CD4-positive, alpha-beta T cell (primary cell): ENCODE data around the gene RPL18A. TPM values are rescaled to one million over a fixed set of nuclear protein-coding genes. Genes with fewer than 3 reads are reported as not detected.

Experiments used
- ATAC-seq: fragments of 200-7000 bp; cut with Tn5 transposase; one replicate; pipeline ENCODE4 v1.10.0; 2022; ENCODE audit warnings: mild to moderate bottlenecking; ENCODE audit not compliant: poor library complexity
- CTCF ChIA-PET: fragments of 350-600 bp; sonication (Branson Sonifier 250); formaldehyde crosslinking; loops from one replicate; lab custom pipeline; 2021; ENCODE audit warnings: antibody characterized with exemption, inconsistent platforms; lab: Charles Lee
- POLR2A ChIA-PET: fragments of 350-600 bp; sonication (Branson Sonifier 250); formaldehyde crosslinking; loops from one replicate; lab custom pipeline; 2021; ENCODE audit warnings: antibody characterized with exemption, inconsistent platforms; lab: Charles Lee
- DNase-seq, 14 experiments: peaks; one replicate each; pipeline ENCODE4 v3.0.0-alpha.2; 2013 to 2020; ENCODE audit warnings: mixed read lengths in 2 of 14
- H3K27ac ChIP-seq, 2 donors: one replicate each; pipeline versions ENCODE4 v1.5.1 to v1.7.0; 2013; ENCODE audit warnings: low read length in 2 of 2, low read depth in 1 of 2, mild to moderate bottlenecking in 1 of 2
- H3K27me3 ChIP-seq, 2 experiments: 1 replicate in 1 of 2; 2 replicates in 1 of 2; pipeline versions ENCODE4 v1.6.1 to v1.7.0; 2013; ENCODE audit warnings: low read length in 2 of 2, control low read depth in 1 of 2, mild to moderate bottlenecking in 1 of 2, moderate library complexity in 1 of 2; ENCODE audit not compliant: insufficient read depth in 2 of 2, control insufficient read depth in 1 of 2
- H3K36me3 ChIP-seq: one replicate; pipeline ENCODE4 v1.6.1; 2013; ENCODE audit warnings: low read length, control low read depth; ENCODE audit not compliant: insufficient read depth
- H3K4me1 ChIP-seq: one replicate; pipeline ENCODE4 v1.6.1; 2013; ENCODE audit warnings: low read length, control low read depth; ENCODE audit not compliant: insufficient read depth
- H3K4me3 ChIP-seq: one replicate; pipeline ENCODE4 v1.5.1; 2013; ENCODE audit warnings: mild to moderate bottlenecking, low read length, moderate library complexity
- H3K9me3 ChIP-seq, 2 experiments: 1 replicate in 1 of 2; 2 replicates in 1 of 2; pipeline versions ENCODE4 v1.6.1 to v1.7.0; 2013; ENCODE audit warnings: low read length in 2 of 2, mild to moderate bottlenecking in 2 of 2, control low read depth in 1 of 2, moderate library complexity in 1 of 2; ENCODE audit not compliant: control insufficient read depth in 1 of 2, insufficient read depth in 1 of 2
- H3K27ac Mint-ChIP-seq: one replicate; pipeline ENCODE4 v1.8.0; 2020; ENCODE audit warnings: mixed read lengths
- H3K27me3 Mint-ChIP-seq: one replicate; pipeline ENCODE4 v1.8.0; 2021; ENCODE audit warnings: mixed read lengths
- H3K36me3 Mint-ChIP-seq: one replicate; pipeline ENCODE4 v1.8.0; 2021; ENCODE audit warnings: low read depth, mixed read lengths
- H3K4me1 Mint-ChIP-seq: one replicate; pipeline ENCODE4 v1.8.0; 2021; ENCODE audit warnings: low read depth, mixed read lengths
- H3K4me3 Mint-ChIP-seq: one replicate; pipeline ENCODE4 v1.8.0; 2020; ENCODE audit warnings: mild to moderate bottlenecking, mixed read lengths
- H3K9me3 Mint-ChIP-seq: one replicate; pipeline ENCODE4 v1.8.0; 2020; ENCODE audit warnings: mixed read lengths
- intact Hi-C, 2 experiments: fragments of 100-400 bp; cut with DNase I in 1 of 2; cut with micrococcal nuclease in 1 of 2; formaldehyde crosslinking; loops; one replicate each; pipeline versions ENCODE4 v1.15.1 to v1.9.0; 2023 to 2025; cut with DNase I, micrococcal nuclease
- total RNA-seq, 174 experiments: library from RNA in 2 of 174; stranded (reverse) in 2 of 174; gene quantifications; one replicate each; pipeline ENCODE4 v1.2.3 and lab custom pipeline; 2021 to 2026
- TF ChIP-seq, protein P1 (sequence below): fragments of 200-600 bp; IDR thresholded peaks from one replicate; pipeline ENCODE4 v1.8.0; 2022; ENCODE audit warnings: antibody characterized with exemption, mild to moderate bottlenecking

RPL18A gene
- total RNA-seq, 2 experiments from 2014 or later, result 4,157 to 4,260 TPM

DNA sequence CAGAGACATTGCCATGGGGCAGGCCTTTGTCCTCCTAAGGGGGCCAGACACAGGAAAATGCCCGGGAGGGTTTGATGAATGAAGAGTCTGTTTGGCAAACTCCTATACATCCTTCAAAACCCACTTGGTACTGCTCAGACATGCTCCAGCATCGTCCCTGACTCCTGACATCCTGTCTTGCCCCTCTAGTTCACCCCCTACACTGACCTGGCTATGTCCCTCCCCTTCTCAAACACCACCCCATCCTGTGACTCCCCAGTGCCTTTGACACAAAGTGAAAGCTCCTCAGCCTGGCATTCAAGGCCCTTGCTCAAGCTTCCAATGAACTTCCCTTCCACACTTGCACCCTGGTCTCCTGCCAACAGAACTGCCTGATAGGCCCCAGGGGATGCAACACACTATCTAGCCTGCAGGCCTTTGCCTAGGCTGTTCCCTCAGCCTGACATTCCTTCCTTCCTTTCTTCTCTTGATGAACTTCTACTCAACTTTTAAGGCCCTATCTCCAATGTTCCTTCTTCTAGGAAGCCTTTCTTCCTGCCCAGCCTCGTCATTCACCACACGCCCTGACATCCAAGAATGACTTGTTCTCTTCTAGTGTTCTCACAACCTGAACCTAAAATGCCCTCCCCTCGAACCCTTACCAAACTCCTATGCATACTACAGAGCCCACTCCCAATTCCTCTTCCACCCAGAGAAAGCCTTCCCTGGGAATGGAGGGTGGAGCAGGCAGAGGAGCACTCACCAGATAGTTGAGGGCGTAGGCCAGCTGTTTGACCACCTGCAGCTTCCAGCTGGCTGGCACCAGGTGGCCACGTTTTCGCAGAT is 24.3 kb upstream of the RPL18A start:
- H3K36me3 Mint-ChIP-seq, result peaks cover 92% of the 10 kb centered on the region
- H3K27ac ChIP-seq, result peak overlapping the region in 1 of 2 donors; percentile 23
- ATAC-seq (no peak), DNase-seq (no peak)
- intact Hi-C loops, result no loop called here
- ChIA-PET POLR2A (interaction anchor here (1.2 to 1.6 kb wide), 4 partner anchors 11 to 32 kb away, joined by 4 to 5 read pairs (median 4); no protein-coding TSS in a partner anchor), CTCF (interaction anchor here (1.7 to 3.0 kb wide), 2 partner anchors 20 to 24 kb away, joined by 4 to 9 read pairs; partner anchors contain the start of gene RPL18A)
- peak overlapping the region; percentile 54 for H3K27ac Mint-ChIP-seq
- H3K27me3 Mint-ChIP-seq, result no peaks in the 10 kb centered on the region
- peaks cover 94% of the 10 kb centered on the region for H3K36me3 ChIP-seq
- H3K9me3 ChIP-seq, result peaks cover 0 to 11% of the 10 kb centered on the region in 2 experiments
- peaks cover 31% of the 10 kb centered on the region for H3K4me1 ChIP-seq
- peaks cover 9% of the 10 kb centered on the region for H3K4me1 Mint-ChIP-seq
- no peak overlapping the region for H3K4me3 ChIP-seq
- H3K4me3 Mint-ChIP-seq, result no peak overlapping the region
- TF ChIP-seq, protein P1, sequence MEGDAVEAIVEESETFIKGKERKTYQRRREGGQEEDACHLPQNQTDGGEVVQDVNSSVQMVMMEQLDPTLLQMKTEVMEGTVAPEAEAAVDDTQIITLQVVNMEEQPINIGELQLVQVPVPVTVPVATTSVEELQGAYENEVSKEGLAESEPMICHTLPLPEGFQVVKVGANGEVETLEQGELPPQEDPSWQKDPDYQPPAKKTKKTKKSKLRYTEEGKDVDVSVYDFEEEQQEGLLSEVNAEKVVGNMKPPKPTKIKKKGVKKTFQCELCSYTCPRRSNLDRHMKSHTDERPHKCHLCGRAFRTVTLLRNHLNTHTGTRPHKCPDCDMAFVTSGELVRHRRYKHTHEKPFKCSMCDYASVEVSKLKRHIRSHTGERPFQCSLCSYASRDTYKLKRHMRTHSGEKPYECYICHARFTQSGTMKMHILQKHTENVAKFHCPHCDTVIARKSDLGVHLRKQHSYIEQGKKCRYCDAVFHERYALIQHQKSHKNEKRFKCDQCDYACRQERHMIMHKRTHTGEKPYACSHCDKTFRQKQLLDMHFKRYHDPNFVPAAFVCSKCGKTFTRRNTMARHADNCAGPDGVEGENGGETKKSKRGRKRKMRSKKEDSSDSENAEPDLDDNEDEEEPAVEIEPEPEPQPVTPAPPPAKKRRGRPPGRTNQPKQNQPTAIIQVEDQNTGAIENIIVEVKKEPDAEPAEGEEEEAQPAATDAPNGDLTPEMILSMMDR, result no peak
- H3K27me3 ChIP-seq, result no peaks in the 10 kb centered on the region
- H3K9me3 Mint-ChIP-seq, result no peaks in the 10 kb centered on the region

DNA sequence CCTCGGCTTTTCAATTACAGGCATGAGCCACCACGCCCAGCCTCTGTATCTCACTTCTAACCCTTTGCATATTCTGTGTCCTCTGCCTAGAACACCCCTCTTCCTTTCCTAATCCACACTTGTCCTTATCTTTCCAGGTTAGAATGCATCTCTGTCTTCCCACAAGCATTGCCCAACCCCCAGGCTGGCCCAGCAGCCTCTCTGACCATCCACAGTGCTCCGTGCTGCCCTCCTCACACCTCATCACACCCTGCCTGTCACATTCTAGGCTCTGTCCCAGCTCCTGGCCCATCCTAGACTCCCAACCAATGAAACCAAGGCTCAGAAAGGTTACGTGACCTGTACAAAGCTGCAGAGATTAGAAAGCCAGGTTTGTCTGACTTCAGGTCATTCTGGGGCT is 23.2 kb upstream of the RPL18A start:
- CTCF ChIA-PET, result no interaction called here
- peaks cover 8% of the 10 kb centered on the region for H3K4me1 Mint-ChIP-seq
- H3K27ac ChIP-seq, result no peak overlapping the region
- H3K4me3 Mint-ChIP-seq, result no peak overlapping the region
- peaks cover 0 to 5% of the 10 kb centered on the region in 2 experiments for H3K9me3 ChIP-seq
- no peaks in the 10 kb centered on the region for H3K27me3 ChIP-seq
- peak overlapping the region; percentile 54 for H3K27ac Mint-ChIP-seq
- H3K36me3 ChIP-seq, result peaks cover 96% of the 10 kb centered on the region
- intact Hi-C loops, result no loop called here
- ATAC-seq (no peak), DNase-seq (no peak)
- H3K4me3 ChIP-seq, result no peak overlapping the region
- POLR2A ChIA-PET, result no interaction called here
- TF ChIP-seq, protein P1, result no peak
- no peaks in the 10 kb centered on the region for H3K27me3 Mint-ChIP-seq
- H3K4me1 ChIP-seq, result peaks cover 36% of the 10 kb centered on the region
- peaks cover 92% of the 10 kb centered on the region for H3K36me3 Mint-ChIP-seq
- no peaks in the 10 kb centered on the region for H3K9me3 Mint-ChIP-seq

DNA sequence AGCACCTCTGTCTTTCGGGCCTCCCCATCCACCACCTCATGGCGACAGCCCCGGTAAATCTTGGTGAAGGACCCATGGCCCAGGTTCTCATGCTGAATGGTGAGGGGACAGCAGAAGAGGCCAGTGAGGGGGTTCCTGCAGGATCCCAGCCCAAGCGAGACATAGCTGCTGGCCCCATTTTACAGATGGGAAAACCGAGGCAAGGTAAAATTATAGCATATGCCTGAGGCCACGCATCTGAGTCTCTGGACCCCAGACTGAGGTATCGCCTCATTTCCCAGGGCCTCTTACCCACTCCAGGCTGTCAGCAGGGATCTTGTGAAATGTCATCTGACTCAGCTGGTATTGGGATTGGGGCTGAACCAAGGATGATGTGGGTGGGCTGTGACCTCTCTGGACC is 21.7 kb upstream of the RPL18A start:
- peaks cover 96% of the 10 kb centered on the region for H3K36me3 ChIP-seq
- H3K27ac ChIP-seq, result no peak overlapping the region
- DNase-seq (no peak), ATAC-seq (no peak)
- intact Hi-C loops, result no loop called here
- no peaks in the 10 kb centered on the region for H3K27me3 ChIP-seq
- peaks cover 89% of the 10 kb centered on the region for H3K36me3 Mint-ChIP-seq
- no peaks in the 10 kb centered on the region for H3K27me3 Mint-ChIP-seq
- H3K27ac Mint-ChIP-seq, result peak overlapping the region; percentile 59
- peaks cover 8% of the 10 kb centered on the region for H3K4me1 Mint-ChIP-seq
- ChIA-PET CTCF (no interaction called here), POLR2A (interaction anchor here (1.9 kb wide), 1 partner anchor 10 kb away, joined by 8 read pairs; the partner anchor contains the start of gene JAK3)
- H3K9me3 ChIP-seq, result peaks cover 0 to 3% of the 10 kb centered on the region in 2 experiments
- TF ChIP-seq, protein P1, result no peak
- peaks cover 44% of the 10 kb centered on the region for H3K4me1 ChIP-seq
- H3K4me3 ChIP-seq, result no peak overlapping the region
- no peaks in the 10 kb centered on the region for H3K9me3 Mint-ChIP-seq
- H3K4me3 Mint-ChIP-seq, result no peak overlapping the region
